OCI-M1 (cell line): ENCODE results near the gene PDE4D.

Experiments used
- DNase-seq: peaks from one replicate; lab custom pipeline; 2025; lab: John Stamatoyannopoulos, UW

PDE4D gene

DNA sequence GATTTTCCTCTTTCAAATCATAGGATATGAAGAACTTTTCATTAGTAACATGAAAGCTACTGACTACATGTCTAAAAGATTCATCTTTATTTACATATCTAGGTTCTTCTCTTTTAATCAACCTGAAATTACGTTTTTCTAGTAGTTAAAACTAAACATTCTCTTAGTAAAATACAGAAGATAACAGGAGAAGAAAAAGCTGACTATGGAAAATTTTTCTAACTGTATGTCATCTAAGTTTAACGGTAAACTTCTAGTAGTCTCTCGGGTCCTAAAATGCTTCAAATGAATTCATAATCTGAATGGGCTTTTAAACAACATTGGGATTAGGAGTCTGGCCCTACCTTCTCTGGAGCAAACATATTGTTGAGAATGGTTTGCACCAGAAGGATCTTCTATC lies 151.9 kb downstream of the PDE4D start:
- DNase-seq: no peak

DNA sequence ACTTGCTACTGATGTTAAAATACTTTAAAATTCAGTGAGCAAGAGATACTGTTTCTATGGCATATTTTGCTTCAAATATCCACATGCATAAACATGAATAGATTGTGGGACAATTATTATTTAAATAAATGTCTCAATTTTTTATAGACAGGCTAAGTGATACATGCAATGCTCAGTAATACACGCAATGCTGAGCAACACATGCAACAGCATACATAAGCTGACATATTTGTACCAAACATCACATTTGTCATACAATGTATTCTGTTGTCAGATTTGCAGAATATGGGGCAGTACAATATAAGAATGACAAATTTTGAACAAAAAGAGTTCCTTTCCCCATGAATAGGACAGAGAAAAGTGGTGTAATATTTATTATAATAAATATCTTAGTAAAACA lies 155.5 kb downstream of the PDE4D start:
- DNase-seq: no peak

DNA sequence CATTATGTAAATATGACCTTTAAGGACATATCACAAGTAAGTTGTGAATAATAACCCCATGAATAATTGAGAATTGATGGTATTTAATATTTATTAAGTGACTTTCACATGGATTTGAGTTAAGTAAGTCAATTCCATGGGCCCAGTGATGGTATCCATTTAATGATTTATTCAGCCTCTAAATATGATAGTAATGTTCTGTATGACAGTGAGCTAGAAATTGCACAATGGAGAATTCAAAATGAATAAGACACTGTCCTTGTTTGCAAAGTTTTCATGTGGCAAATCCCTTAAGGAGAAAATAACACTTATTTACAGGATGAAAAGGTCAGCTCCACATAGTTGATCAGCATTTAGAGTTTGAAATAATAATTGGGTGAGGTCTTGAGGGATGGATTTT lies 160.7 kb downstream of the PDE4D start:
- DNase-seq: no peak

DNA sequence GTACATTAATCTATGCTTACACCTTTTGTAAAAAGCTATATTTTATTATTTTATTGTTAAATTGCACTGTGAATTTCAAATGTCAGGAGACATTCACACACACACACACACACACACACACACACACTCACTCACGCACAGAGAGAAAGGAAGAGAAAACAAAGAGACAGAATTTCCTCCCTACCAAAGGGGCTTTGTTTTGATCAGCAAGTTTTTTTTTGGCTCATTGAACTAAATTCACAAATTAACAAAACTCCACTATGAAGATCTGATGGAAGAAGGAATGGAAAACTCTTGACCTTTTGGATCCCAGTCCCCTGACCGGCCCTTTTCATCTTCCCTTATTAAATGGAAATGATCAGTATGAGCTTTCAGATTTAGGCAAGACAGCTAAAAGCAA lies 161.2 kb downstream of the PDE4D start:
- no peak for DNase-seq

DNA sequence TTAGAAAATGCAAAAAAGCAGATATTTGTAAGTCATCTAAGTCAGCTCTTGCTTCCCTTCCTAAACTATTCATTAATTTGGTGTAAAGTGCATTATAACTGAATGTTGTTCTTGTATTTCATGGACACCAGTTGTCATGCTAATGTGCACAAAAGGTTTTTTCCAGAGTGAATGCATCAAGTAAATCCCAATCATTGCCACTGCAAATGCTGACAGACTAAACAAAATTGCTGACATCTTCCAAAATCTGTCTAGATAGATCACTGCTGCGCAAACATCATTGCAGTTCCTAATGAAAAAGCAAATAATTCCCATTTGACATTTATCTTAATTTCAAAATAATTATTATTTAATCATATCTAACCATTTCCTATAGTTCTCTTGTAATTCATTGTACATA lies 161.7 kb downstream of the PDE4D start:
- no peak for DNase-seq

DNA sequence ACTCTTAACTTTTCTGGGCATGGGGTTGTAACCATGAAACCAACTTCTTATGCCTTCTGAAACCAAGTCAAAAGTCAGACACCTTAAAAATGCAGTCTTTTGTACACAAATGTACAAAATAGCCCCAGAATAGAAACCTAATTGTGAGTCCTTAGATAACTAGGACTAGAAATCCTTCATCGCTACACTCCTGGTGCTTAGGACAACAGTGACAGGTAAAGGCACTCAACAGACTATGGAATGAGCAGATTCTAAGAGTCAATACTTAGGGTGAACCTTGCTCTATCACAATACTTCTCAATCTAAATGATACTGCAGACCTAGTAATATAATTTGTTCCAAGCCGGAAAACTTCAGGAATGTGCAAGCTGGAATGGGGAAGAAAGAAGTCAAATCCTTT lies 163.7 kb downstream of the PDE4D start:
- DNase-seq: no peak

DNA sequence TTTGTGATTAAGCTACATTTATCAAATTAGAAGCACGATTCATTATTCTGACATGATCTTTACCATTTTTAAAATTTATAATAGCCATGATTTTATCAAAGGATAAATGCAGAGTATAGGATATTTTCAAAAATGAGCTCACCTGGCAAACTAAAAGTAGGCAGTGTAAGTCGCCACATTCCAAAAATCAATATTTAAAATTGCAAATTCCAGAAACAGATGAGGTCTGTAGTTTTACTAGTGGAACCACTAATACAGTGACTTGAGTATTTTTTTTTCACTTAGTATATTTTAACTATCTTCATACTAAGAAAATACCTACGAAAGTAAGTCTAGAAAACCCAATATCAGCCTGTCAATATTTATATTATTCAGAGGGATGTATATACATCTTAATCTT lies 164.2 kb downstream of the PDE4D start:
- no peak for DNase-seq

DNA sequence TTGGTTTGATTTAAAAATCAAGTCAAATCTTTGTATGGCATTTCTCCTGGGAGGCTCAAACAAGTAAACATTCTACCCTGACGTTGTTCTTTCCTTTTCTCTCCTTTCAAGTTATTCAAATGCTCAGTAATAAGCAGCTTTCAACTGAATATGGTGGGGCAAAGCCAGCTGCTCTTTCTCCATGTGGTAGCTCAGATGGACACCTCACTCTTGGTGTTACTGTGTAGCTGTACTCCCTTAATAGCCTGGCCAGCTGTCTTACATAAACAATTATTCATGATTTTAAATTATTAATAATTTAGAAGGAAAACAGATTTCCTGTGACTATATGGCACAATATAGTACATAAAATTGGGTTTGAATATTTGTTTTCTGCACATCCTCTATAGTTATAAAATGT lies 165.2 kb downstream of the PDE4D start:
- DNase-seq: no peak

DNA sequence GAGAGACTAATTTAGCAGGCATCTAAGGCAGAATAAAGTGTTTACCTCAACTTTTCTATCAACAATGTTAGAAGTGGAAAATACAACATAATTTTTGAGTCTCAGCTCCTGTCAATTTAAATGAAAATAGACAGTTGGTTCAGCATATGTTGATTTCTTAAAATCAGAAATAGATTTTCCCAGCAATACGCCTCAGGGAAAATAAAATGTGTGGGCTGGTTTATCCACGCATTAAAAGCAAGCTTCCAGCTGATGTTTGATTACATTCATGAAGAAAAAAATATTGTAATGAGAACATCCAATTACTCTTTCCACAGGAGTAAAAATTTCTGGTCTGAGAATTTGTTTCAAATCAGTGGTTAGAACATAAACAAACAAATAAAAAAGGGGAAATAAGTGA lies 166.3 kb downstream of the PDE4D start:
- DNase-seq: no peak

DNA sequence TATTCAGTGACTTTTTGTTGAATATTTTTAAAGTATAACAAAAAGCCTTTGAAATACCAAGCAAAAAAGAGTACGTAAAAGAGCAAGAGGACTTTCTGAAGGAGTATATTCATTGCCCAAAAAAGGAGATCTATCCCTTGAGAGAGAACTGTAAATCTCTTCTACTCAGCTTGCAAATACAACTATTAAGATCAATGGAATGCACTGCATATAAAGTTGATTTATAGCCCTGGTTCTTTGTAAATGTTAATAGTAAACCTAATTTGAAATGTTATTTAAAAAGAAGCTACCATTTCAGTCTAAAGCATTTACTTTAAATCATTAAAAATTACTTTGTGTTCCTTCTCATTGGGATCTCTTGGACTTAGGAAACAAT lies 168.1 kb downstream of the PDE4D start:
- DNase-seq: no peak

DNA sequence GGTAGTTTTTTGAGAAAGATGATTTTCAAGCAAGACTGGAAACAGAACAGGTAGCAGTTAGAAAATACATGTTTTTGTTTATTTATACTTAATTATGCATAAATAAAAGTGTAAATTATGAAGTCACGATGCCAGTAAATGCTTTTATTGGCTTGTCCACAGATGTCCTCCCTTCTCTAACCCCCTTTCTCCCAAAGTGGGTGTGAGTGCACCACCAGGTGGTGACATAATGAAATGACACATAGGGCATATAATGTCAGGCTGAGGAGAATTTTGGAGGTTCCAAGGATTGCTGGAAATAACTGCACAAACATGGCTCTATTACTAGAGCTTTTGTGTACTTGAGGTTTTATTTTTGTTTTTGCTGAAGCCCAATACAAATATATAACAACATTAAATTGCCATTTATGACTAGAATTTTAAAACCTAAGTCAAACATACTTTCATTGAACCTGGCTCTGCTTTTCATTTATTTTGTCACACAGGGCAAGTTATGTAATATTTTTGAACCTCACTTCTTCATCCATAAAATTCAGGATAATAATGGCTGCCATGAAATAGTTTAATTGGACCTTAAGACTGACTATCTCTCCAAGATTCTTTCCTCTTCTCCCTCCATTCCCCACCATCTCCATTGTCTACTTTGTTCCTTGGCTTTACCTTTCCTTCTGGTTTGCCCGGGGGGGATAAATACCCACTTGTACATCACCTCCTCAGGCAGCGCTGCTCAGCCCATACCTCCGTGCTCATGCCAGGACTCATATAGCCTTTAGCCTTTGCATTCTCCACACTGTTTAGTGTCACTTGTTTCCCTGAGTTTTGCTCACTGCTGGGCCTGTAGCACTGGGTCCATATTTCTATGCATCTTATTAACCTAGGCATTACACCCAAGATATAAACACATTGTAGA lies 168.8 kb downstream of the PDE4D start:
- DNase-seq: peak; percentile 80

DNA sequence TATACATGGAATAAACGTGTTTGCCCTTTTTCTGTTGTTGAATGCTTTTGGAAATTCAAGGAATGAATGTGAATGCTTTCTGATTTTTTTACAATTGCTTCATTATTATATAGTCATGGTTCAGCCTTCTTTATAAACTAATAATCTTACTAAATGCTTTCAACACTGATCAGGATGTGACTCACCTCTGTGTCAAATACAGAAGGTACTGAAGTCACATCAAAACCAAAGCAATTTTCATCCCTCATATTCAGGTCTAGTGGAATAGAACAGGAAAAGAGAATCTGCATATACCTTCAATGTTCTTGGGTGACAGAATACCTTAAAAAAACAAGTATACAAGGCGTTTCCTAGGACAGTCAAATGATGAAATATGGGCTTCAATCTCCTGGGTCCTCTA lies 170.7 kb downstream of the PDE4D start:
- DNase-seq: no peak

DNA sequence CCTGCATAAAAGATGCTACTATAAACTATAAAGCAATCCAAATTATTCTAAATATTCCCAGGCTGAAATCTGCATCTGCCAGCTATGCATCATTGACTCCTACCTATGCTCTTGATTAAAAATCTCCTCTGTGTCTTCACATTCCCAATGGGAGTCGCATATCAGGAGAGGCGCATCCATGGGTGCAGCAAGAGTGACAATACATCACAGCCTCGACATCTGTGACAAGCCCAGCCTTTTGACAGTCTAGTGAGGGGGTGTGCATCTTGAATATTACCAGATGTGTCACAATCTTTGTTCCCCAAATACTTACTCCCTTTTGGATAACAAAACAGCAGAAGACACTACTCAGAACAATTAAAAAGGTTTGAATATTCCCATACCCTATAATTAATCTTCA lies 171.8 kb downstream of the PDE4D start:
- no peak for DNase-seq

DNA sequence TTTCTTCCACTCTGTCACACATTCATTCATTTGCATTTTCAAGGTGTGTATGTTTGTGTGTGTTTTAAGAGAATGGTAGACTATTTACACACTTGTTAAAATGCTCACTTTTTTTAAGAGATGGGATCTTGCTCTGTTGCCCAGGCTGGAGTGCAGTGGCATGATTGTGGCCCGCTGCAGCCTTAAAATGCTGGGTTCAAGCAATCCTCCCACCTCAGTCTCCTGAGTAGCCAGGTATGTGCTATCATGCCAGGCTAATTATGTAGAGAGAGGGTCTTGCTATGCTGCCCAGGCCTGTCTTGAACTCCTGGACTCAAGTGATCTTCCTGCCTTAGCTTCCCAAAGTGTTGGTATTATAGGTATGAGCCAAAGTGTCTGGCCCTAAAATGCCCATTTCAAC lies 173.5 kb downstream of the PDE4D start:
- no peak for DNase-seq

DNA sequence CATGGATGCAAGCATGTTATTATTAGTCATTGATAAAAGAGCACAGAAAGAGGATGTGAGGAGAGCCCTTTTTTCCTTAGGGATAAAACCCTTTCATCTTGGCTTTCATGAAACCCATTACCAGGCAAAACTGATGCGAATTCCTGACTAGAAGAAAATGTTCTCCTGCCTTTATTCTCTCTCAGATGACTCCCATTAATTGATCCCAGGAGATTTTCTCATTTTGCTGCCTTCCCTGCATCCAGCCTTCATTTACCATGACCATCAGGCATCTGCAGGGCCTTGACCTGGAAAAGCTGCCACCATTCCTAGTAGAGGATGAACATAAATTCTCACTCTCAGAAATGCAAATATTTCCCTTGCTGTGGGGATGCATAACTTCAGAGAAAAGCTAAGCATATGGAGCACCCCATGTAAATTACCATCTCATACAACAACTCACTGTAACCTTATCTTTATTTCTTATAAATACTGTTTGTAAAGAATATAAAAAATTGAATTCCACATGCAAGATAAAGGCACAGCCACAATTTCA lies 176.5 kb downstream of the PDE4D start:
- DNase-seq: no peak

DNA sequence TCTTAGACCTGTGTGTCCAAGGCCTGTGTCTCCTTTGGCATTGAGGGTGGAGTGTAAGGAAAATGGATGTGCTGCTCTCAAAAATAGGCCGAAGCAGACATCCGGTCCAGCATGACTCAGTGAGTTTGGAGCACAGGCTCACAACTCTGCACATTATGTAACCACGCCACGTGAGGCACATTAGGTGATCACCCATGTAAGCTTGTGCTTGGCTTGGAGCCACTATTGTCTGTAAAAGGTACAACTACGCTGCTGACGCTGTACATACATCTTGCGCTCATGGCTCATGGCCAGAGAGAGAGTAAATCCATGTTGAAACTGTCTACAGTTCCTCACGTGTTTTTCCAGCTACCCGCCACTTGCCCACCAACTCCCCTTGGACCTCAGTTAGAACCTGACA lies 177.5 kb downstream of the PDE4D start:
- no peak for DNase-seq

DNA sequence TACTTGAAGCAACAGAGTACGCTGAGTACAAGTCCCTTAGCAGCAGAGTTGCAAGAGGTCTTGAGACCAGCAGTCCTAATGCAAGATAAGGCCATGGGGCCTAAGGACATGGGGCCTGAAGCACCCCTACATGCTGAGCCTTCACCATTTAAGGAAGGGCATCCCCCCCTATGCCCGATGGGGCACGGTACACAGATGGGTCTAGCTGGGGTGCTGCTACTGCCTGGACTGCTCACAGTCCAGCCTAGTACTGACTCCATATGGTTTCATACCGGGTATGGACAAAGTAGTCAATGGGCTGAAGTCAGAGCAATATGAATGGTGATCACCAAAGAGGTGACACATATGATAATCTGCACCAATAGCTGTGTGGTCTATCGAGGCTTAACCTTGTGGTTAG lies 178.3 kb downstream of the PDE4D start:
- DNase-seq: no peak

DNA sequence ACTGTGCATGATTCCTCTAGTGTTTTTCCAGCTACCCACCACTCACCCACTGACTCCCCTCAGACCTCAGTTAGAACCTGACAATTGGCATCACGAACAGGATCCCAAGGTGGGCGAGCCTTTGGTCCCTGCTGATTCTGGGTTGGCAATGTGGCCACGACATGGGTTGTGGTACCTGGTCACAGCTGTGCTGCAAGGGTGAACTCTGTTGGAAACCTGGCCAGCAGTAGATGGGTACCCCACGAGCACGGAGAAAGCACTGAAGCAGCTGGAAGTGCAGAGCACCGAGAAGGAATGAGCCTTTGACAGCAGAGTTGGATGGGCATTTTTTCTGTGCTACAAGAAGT lies 180.1 kb downstream of the PDE4D start:
- no peak for DNase-seq

DNA sequence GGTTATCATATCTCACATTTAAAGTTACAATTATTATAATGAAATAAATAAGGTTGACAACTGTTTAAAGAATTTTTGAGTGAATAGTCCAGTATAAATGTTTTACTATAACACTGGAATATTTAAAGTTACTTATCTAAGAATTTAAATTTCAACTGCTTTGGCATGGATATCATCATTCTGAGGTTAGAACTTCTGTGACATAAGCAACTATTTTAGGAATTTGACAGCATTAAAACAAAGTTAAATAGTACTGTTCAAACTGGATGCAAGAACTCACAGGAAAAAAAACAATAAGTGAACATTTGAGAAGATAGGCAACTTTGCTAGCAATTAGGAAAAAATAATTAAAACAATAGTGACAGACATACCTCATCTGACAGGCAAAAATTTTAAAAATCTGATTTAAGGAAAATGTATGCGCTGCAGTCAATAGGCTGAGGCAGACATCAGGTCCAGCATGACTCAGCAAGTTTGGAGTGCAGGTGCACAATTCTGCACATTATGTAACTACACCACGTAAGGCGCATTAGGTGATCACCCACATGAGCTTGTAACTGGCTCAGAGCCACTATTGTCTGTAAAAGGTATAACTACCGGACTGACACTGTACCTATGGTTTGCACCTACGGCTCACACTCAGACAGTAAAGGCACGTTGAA lies 180.6 kb downstream of the PDE4D start:
- peak; percentile 39 for DNase-seq

DNA sequence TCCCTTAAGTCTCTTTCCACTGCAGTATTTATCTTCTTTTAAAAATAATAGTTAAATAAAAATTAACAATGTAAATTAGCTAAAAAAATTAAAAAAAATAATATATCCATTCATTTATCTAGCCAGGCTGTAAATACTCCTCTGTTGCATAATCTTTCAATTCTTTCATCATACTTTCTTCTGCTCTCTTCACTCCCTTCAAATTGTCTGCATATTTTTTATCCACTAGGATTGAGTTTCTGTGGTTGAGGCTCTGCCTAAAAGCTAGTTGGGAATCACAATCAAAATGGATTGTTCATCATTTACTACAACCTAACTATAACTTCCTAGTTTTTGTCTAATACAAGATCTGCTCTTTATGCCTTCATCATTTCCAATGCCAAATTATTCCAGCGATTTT lies 182.2 kb downstream of the PDE4D start:
- no peak for DNase-seq

DNA sequence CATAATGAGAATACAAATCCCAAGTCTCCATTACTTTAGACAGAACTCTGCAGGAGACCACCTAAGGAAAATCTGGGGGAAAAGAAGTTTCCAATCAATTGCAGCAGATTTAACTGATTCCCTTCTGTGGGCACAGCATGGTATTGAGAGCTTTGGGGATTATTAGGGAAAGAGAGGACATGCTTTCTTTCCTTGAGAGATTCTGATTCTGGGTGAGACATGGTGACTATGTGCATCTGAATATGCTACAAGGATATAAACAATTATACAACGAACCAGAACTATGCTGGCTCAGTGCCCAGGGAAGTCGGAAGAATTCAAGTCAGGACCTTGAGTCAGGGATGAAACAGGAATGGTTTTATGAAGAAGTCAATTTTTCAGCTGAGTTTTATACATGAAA lies 183.7 kb downstream of the PDE4D start:
- no peak for DNase-seq

DNA sequence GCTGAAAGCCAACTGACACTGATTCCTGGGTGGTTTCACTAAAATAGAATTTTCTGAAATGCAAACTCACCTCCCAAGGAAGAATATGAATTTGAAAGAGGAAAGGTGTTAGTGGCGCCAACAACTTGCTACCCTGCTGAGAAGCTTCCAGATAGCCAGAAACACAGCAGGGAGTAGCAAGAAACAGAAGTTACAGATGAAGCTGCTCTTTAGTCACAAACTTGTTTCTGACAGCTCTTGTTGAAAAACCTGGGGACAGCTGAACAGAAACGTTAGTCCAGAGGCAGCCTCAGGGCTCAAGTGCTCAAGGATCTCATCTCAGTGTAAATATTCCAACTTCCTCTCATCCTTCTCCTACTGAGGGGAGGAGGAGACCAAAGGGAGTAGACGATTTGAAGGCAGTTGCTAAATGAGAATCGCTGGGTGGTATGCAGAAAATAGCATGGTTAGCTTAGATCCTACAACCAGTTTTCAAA lies 184.1 kb downstream of the PDE4D start:
- DNase-seq: no peak

DNA sequence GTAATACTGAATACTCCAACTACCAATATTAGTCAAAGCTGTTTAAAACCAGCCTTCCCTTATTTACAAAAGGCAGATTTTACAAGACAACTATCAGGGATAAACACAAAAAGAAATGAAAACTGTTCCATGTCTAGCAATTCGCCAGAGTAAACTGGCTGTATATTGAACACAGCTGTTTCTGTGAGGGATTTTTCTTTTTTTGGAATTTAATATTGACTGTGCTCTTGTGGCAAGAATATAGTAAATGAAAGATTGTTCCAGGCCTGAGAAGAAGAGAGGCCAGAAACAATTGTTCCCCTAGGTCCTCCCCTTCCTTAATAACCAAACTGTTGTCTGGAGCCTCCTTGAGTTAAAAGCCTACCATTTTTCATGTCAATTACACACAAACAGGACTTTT lies 188.6 kb downstream of the PDE4D start:
- DNase-seq: no peak

DNA sequence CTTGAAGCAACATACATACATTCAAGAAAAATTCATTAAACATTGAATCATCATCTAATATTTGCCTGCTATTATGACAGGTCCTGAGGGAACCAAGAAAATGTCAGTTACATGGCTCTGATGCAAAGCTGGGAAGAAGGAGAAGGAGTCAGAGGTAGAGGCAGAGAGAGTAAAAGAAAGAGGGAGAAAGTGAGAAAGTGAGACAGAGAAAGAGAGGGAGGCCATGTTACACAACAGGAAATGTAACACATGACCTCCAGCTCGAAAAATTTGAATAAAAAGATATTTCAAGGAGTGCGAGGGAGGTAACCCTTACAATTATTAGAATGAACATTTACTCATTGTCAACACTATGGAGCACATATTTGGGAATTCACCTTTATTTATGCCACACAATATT lies 189.7 kb downstream of the PDE4D start:
- DNase-seq: no peak
